Neuronal stem cell (in vitro differentiated cells): ENCODE measurements around the gene TBPL2.
"Not testable (repeated sequence)": the region's sequence is repeated elsewhere in the genome, so short reads cannot be mapped to it uniquely, and the experiment has no call there.

Experiments used
- DNase-seq: peaks from one replicate; pipeline ENCODE4 v3.0.0-alpha.2; 2013; ENCODE audit warnings: low spot score
- H2AFZ ChIP-seq: one replicate; pipeline ENCODE4 v1.6.1; 2013; ENCODE audit warnings: mild to moderate bottlenecking, low read length, inconsistent platforms
- H2AK5ac ChIP-seq: 2 replicates; pipeline ENCODE4 v1.6.1; 2013; ENCODE audit warnings: low read depth, mild to moderate bottlenecking, inconsistent platforms, low read length, moderate library complexity, mixed read lengths
- H2BK120ac ChIP-seq: 2 replicates; pipeline ENCODE4 v1.6.1; 2013; ENCODE audit warnings: low read depth, mild to moderate bottlenecking, inconsistent platforms, low read length, moderate library complexity, mixed read lengths
- H2BK12ac ChIP-seq: one replicate; pipeline ENCODE4 v1.6.1; 2013; ENCODE audit warnings: low read length, inconsistent platforms
- H2BK15ac ChIP-seq: 2 replicates; pipeline ENCODE4 v1.6.1; 2013; ENCODE audit warnings: mild to moderate bottlenecking, low read length, inconsistent platforms, mixed read lengths
- H2BK5ac ChIP-seq: one replicate; pipeline ENCODE4 v1.6.1; 2013; ENCODE audit warnings: inconsistent platforms, mild to moderate bottlenecking, low read length, moderate library complexity
- H3K14ac ChIP-seq: one replicate; pipeline ENCODE4 v1.6.1; 2013; ENCODE audit warnings: low read length, inconsistent platforms
- H3K18ac ChIP-seq: 2 replicates; pipeline ENCODE4 v1.6.1; 2013; ENCODE audit warnings: low read length, inconsistent platforms
- H3K23ac ChIP-seq: 2 replicates; pipeline ENCODE4 v1.6.1; 2013; ENCODE audit warnings: low read depth, mild to moderate bottlenecking, mixed read lengths, low read length, inconsistent platforms; ENCODE audit not compliant: poor library complexity
- H3K27ac ChIP-seq: replicated peaks from 3 replicates; pipeline ENCODE4 v1.5.1; 2013; ENCODE audit warnings: low read length, inconsistent platforms
- H3K27me3 ChIP-seq, 3 experiments: 2 replicates each; pipeline ENCODE4 v1.6.1; 2013; ENCODE audit warnings: low read length in 3 of 3, mild to moderate bottlenecking in 2 of 3, inconsistent platforms in 1 of 3, low read depth in 1 of 3, mixed read lengths in 1 of 3, moderate library complexity in 1 of 3; ENCODE audit not compliant: control insufficient read depth in 3 of 3, insufficient read depth in 3 of 3
- H3K36me3 ChIP-seq, 2 donors: replicated peaks in 1 of 2; 2 replicates each; pipeline ENCODE4 v1.6.1; 2013; ENCODE audit warnings: low read length in 2 of 2; ENCODE audit not compliant: control insufficient read depth in 2 of 2, insufficient read depth in 2 of 2
- H3K4ac ChIP-seq: 2 replicates; pipeline ENCODE4 v1.6.1; 2013; ENCODE audit warnings: inconsistent platforms, mild to moderate bottlenecking, low read length, moderate library complexity
- H3K4me1 ChIP-seq, 2 donors: 1 replicate in 1 of 2; 2 replicates in 1 of 2; pipeline ENCODE4 v1.6.1; 2013; ENCODE audit warnings: low read length in 2 of 2, low read depth in 1 of 2; ENCODE audit not compliant: control insufficient read depth in 2 of 2, insufficient read depth in 1 of 2
- H3K4me2 ChIP-seq: one replicate; pipeline ENCODE4 v1.6.1; 2013; ENCODE audit warnings: mild to moderate bottlenecking, low read length, inconsistent platforms; ENCODE audit not compliant: insufficient read depth, poor library complexity, severe bottlenecking
- H3K4me3 ChIP-seq, 2 donors: 2 replicates each; pipeline ENCODE4 v1.5.1; 2013; ENCODE audit warnings: low read length in 2 of 2, mild to moderate bottlenecking in 2 of 2, inconsistent platforms in 1 of 2, moderate library complexity in 1 of 2
- H3K79me1 ChIP-seq: one replicate; pipeline ENCODE4 v1.6.1; 2013; ENCODE audit warnings: low read depth, mild to moderate bottlenecking, inconsistent platforms, low read length, moderate library complexity
- H3K9ac ChIP-seq: one replicate; pipeline ENCODE4 v1.6.1; 2013; ENCODE audit warnings: mild to moderate bottlenecking, low read depth, low read length, inconsistent platforms; ENCODE audit not compliant: poor library complexity
- H3K9me3 ChIP-seq, 2 donors: replicated peaks in 1 of 2; 2 replicates each; pipeline versions ENCODE3 to v1.6.1; 2013; ENCODE audit warnings: low read length in 2 of 2, mild to moderate bottlenecking in 2 of 2, inconsistent platforms in 1 of 2, low read depth in 1 of 2, mixed read lengths in 1 of 2, moderate library complexity in 1 of 2; ENCODE audit not compliant: control insufficient read depth in 2 of 2, insufficient read depth in 1 of 2
- H4K8ac ChIP-seq: one replicate; pipeline ENCODE4 v1.6.1; 2013; ENCODE audit warnings: low read depth, mild to moderate bottlenecking, inconsistent platforms, low read length, moderate library complexity
- H4K91ac ChIP-seq: one replicate; pipeline ENCODE4 v1.6.1; 2013; ENCODE audit warnings: low read length, low read depth, mild to moderate bottlenecking, inconsistent platforms; ENCODE audit not compliant: poor library complexity
- WGBS, 2 donors: extraction: QIAGEN DNeasy Blood & Tissue Kit; methylation state at CpG; one replicate each; pipeline ENCODE4 v1.1.7; 2013; ENCODE audit warnings: missing lambda C conversion rate in 2 of 2, mixed read lengths in 1 of 2; ENCODE audit not compliant: insufficient read length in 2 of 2, insufficient replicate concordance in 1 of 2; ENCODE audit errors: extremely low coverage in 2 of 2; 5-methylcytosine and 5-hydroxymethylcytosine counted together

The TBPL2 gene

DNA sequence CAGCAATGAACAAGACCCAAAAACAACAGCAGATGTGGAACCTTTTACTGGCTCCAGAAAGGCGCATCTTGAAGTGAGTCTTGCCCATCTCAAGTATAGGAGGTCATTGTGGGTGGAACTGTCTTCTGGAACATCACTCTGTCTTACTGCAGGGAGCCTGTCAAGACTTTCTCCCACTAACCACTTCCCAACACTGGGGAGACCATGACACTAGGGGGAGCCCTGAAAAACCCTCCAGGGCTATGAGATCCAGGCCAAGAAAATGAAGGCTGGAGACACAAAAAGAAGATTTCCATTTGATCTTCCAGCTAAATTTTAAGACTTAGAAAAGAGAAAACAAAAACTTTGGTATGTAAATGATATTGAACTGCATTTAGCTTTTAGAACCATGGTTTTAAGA lies 15.3 kb downstream of the TBPL2 start:
- H2BK15ac ChIP-seq = no peak overlapping the region
- H4K8ac ChIP-seq = no peak overlapping the region
- no peaks in the 10 kb centered on the region for H3K4me1 ChIP-seq
- no peak overlapping the region for H3K18ac ChIP-seq
- H3K9ac ChIP-seq = no peak overlapping the region
- H4K91ac ChIP-seq = no peak overlapping the region
- H3K36me3 ChIP-seq = no peaks in the 10 kb centered on the region
- H2AK5ac ChIP-seq = no peak overlapping the region
- no peaks in the 10 kb centered on the region for H3K79me1 ChIP-seq
- no peak overlapping the region for H3K4me3 ChIP-seq
- no peak overlapping the region for H3K4me2 ChIP-seq
- no peak overlapping the region for H2BK5ac ChIP-seq
- no peak overlapping the region for H2AFZ ChIP-seq
- no peak overlapping the region for H2BK120ac ChIP-seq
- no peak overlapping the region for H2BK12ac ChIP-seq
- H3K23ac ChIP-seq = no peak overlapping the region
- DNase-seq = no peak
- no peak overlapping the region for H3K4ac ChIP-seq
- H3K27me3 ChIP-seq = peaks cover 0 to 29% (median 0%) of the 10 kb centered on the region in 3 experiments
- WGBS, 2 donors = no CpG with 5 or more reads among the region's 1 CpG
- H3K27ac ChIP-seq = no peak overlapping the region
- H3K14ac ChIP-seq = no peak overlapping the region
- no peaks in the 10 kb centered on the region for H3K9me3 ChIP-seq

DNA sequence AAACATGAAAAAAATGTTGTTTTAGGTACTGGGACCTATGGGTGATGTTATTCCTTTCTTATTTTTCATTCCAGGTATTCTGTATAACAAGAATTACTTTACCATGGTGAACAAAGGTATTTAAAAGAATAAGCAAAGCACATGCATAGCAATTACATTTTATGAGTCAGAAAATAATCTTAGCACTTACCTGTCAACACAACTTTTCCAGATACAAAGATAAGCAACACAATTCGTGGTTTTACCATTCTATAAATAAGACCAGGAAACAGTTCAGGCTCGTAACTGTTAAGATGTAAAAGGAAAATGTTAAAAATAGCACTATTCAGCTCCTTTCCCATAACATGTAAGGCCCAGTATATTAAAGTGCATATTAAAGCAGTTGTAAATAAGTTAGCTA lies 16.4 kb downstream of the TBPL2 start:
- Histone ChIP-seq H3K9me3 (no peaks in the 10 kb centered on the region), H3K23ac (no peak overlapping the region), H3K14ac (no peak overlapping the region), H4K8ac (no peak overlapping the region), H3K36me3 (no peaks in the 10 kb centered on the region), H3K4me2 (no peak overlapping the region), H3K18ac (no peak overlapping the region), H2AK5ac (no peak overlapping the region), H2BK120ac (no peak overlapping the region), H3K27me3 (peaks cover 0 to 36% (median 0%) of the 10 kb centered on the region in 3 experiments), H2BK5ac (no peak overlapping the region), H3K79me1 (no peaks in the 10 kb centered on the region), H3K4me1 (no peaks in the 10 kb centered on the region), H2BK15ac (no peak overlapping the region), H3K9ac (no peak overlapping the region), H3K4me3 (no peak overlapping the region), H3K4ac (no peak overlapping the region), H4K91ac (no peak overlapping the region), H2AFZ (no peak overlapping the region), H3K27ac (no peak overlapping the region), H2BK12ac (no peak overlapping the region)
- no peak for DNase-seq
- WGBS, 2 donors = no CpG with 5 or more reads among the region's 2 CpGs

DNA sequence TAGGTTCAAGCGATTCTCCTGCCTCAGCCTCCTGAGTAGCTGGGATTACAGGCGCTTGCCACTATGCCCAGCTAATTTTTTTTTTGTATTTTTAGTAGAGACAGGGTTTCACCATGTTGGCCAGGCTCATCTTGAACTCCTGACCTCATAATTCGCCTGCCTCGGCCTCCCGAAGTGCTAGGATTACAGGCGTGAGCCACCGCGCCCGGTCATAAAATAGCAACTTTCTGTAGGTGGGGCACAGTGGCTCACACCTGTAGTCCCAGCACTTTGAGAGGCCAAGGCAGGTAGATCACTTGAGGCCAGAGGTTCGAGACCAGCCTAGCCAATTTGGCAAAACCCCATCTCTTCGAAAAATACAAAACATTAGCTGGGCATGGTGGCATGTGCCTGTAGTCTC lies 18.1 kb downstream of the TBPL2 start:
- not testable (repeated sequence) for H2BK15ac ChIP-seq, H3K27ac ChIP-seq, H3K9me3 ChIP-seq, H3K14ac ChIP-seq, H3K79me1 ChIP-seq, DNase-seq, H2BK5ac ChIP-seq, H4K8ac ChIP-seq, H3K4me2 ChIP-seq, H2BK120ac ChIP-seq, H2BK12ac ChIP-seq, H3K4me1 ChIP-seq, H3K23ac ChIP-seq, H2AK5ac ChIP-seq, H3K18ac ChIP-seq, H3K9ac ChIP-seq, H4K91ac ChIP-seq, H3K4ac ChIP-seq, H3K36me3 ChIP-seq, H2AFZ ChIP-seq, H3K4me3 ChIP-seq
- WGBS, 2 donors = no CpG with 5 or more reads among the region's 11 CpGs
- H3K27me3 ChIP-seq = peaks cover 0 to 36% (median 0%) of the 10 kb centered on the region in 3 experiments

DNA sequence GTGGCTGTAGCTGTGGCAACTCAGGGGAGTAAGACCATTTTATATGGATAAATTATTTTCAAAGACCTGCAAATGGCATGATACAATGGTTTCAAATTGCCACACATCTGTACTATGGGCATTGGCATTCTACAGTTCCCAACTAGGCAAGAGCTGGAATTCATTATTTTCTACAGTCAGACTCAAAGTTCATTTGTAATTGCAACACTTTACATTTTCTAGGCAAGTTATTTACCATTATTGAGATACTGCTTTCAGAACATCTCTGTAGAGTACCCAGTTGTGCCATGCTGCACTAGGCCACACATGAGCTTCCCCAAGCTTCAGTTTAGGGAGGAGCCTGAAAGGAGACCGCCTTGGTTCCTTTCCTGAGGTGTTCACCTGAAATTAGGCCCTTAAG lies 20.8 kb downstream of the TBPL2 start:
- Histone ChIP-seq H3K23ac (no peak overlapping the region), H3K36me3 (no peaks in the 10 kb centered on the region), H4K8ac (no peak overlapping the region), H2AK5ac (no peak overlapping the region), H3K14ac (no peak overlapping the region), H2BK120ac (no peak overlapping the region), H3K4me1 (peaks cover 0 to 5% of the 10 kb centered on the region in 2 donors), H3K27me3 (peaks cover 0 to 32% (median 0%) of the 10 kb centered on the region in 3 experiments), H3K4ac (no peak overlapping the region), H3K4me2 (no peak overlapping the region), H3K9ac (no peak overlapping the region), H2BK12ac (no peak overlapping the region), H3K27ac (no peak overlapping the region), H3K79me1 (no peaks in the 10 kb centered on the region), H2BK15ac (no peak overlapping the region), H2AFZ (no peak overlapping the region), H2BK5ac (no peak overlapping the region), H3K9me3 (no peaks in the 10 kb centered on the region), H3K4me3 (no peak overlapping the region), H3K18ac (no peak overlapping the region), H4K91ac (no peak overlapping the region)
- WGBS, 2 donors = no CpG with 5 or more reads among the region's 1 CpG
- DNase-seq = no peak
